Fibroblast of the aortic adventitia (primary cell): ENCODE results near the gene AFF3. TPM values are rescaled to one million over a fixed set of nuclear protein-coding genes. Genes with fewer than 3 reads are reported as not detected.

Source experiments
- DNase-seq: peaks from one replicate; pipeline ENCODE4 v3.0.0-alpha.2; 2010; ENCODE audit warnings: low read depth
- H3K4me3 ChIP-seq: 2 replicates; pipeline ENCODE4 v1.5.1; 2011; ENCODE audit warnings: low read depth, mild to moderate bottlenecking, control low read depth, low read length, moderate library complexity
- total RNA-seq: library from RNA; depleted of rRNA; stranded (reverse); fragments of >200 nt; gene quantifications from 2 replicates; pipeline ENCODE4 v1.2.3, GENCODE V29; 2012; ENCODE audit warnings: low replicate concordance
- TF ChIP-seq, protein P1 (sequence below): IDR thresholded peaks from 2 replicates; pipeline ENCODE4 v1.5.1; 2011; ENCODE audit warnings: mild to moderate bottlenecking, low read length, control low read depth, inconsistent platforms; ENCODE audit not compliant: insufficient read depth

Gene AFF3
- total RNA-seq, 1 donor: 4.2 TPM

DNA sequence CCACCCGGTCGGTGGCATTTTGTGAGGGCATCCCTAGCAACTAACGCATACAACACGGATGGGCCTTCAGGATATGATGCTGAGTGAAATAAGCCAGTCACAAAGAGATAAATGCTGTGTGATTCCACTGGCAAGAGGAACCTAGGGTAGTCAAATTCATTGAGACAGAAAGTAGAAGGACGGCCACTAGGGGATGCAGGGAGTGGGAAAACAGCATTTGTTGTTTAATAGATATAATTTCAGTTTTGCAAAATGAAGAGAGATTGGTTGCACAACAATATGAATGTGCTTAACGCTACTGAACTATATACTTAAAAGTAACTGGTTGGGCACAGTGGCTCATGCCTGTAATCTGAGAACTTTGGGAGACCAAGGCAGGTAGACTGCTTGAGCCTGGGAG lies 112.9 kb downstream of the AFF3 start:
- no peak for DNase-seq
- H3K4me3 ChIP-seq: no peak overlapping the region
- TF ChIP-seq, protein P1, sequence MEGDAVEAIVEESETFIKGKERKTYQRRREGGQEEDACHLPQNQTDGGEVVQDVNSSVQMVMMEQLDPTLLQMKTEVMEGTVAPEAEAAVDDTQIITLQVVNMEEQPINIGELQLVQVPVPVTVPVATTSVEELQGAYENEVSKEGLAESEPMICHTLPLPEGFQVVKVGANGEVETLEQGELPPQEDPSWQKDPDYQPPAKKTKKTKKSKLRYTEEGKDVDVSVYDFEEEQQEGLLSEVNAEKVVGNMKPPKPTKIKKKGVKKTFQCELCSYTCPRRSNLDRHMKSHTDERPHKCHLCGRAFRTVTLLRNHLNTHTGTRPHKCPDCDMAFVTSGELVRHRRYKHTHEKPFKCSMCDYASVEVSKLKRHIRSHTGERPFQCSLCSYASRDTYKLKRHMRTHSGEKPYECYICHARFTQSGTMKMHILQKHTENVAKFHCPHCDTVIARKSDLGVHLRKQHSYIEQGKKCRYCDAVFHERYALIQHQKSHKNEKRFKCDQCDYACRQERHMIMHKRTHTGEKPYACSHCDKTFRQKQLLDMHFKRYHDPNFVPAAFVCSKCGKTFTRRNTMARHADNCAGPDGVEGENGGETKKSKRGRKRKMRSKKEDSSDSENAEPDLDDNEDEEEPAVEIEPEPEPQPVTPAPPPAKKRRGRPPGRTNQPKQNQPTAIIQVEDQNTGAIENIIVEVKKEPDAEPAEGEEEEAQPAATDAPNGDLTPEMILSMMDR: peak; percentile 15

DNA sequence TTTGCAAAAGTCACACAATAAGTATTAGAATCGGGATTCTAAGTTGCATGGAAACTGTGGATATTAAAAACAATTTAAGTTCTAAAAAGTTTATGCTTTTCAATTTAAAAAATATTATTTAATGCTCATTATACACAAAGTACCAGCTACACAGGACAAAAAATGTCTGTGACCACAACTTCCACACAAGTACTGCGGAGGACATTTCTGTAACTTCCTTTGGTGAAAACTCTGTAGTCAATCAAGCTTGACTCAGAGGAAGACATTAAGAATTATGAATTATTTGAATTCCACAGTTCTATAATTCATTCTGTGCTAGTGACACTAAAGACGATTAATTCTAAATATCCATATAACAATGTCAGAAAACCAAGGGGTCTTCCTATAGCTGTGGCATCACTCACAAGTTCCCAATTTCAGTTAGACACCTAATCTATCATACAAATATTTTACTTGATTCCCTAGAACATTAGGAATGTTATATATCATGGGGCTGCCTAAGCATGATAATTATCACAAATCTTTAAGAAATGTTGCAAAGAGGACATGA lies 120.5 kb downstream of the AFF3 start:
- TF ChIP-seq, protein P1: no peak
- DNase-seq: no peak
- no peak overlapping the region for H3K4me3 ChIP-seq

DNA sequence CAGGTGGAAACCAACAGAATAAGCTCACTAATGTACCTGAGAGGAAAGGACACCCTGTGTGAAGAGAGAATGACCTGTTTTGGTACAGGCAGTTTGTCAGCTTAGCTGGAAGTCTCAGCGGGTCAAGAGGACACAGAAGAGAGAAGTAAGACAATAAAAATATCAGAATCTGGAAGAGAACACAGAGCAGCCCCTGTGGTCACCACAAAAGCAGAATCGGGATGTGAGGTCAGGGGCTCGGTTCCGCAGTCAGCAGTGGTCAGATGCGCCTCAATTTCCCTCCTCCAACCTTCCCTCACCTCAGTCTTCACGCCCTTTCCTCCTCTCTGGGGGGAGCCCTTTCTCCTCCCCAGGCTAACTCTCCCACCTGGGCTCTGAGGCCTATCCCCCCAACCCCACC lies 122.9 kb downstream of the AFF3 start:
- H3K4me3 ChIP-seq: no peak overlapping the region
- DNase-seq: no peak
- TF ChIP-seq, protein P1: no peak

DNA sequence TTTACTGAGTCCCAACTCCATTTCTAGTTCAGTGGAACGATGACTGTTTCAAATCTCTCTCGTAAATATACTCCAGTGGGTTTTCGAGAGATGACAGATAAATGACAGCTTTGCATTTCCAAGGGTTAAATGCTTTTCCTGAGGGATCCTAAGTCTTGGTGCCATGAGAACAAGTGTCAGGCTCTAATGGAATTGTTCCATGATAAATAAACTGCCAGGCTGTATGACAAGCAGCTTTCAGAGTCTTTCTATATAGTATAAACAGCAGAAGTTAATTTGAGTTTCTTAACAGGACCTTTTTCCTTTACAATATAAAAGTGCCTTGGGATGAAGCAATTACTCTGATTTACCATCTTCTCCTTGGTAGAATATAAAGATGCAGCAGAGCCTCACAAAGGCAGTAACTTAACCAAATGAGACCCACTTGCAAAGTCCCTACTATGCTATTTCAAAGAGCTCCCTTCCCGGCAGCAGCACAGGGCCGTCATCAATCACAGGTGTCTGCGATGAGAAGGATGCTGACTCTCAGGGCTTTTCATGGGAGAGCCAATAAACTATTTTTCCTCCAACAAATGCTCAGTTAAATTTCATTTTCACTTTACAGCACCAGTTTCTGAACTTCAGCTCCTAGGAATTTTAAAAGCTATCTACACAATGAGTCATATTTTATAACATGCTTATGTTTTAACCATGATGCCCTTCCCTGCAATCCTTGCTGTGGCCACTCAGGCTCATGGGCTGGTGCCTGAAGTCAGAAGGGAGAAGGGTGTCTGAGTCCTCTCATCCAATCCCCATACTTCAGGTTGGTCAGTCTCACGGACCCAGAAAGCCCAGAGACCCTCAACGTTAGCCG lies 123.8 kb downstream of the AFF3 start:
- DNase-seq: peak; percentile 51
- H3K4me3 ChIP-seq: no peak overlapping the region
- TF ChIP-seq, protein P1: peak; percentile 14

DNA sequence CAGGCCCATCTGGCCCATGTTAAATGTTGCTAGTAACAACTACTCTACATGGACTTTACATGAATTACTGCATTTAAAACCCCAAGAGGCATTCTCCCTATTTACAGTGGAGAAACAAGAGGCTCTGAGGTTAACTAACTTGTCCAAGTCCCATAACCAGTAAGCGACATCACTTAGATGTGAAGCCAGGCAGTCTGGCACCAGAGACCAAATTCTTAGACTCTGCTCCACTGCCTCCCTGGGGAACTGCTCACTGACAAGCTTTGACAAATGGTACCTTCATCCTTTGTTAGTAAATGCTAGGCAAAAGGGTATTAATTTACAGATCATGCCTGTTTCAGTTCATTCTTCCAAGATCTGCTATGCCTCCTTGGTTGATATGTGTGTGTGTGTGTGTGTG lies 124.8 kb downstream of the AFF3 start:
- DNase-seq: peak; percentile 81
- TF ChIP-seq, protein P1: no peak

DNA sequence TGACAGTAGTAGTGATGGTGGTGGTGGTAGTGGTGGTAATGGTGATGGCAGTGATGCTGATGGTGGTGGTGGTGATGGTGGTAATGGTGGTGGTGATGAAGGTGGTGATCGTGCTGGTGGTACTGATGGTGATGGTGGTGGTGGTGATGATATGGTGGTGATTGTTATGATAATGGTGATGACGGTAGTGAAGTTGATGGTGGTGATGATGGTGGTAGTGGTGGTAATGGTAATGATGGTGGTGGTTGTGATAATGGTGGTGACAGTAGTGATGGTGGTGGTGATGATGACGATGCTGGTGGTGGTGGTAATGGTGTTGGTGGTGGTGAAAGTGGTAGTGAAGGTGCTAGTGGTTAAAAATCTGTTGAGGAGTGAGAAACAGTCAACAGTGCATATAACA lies 125.6 kb downstream of the AFF3 start:
- no peak overlapping the region for H3K4me3 ChIP-seq
- TF ChIP-seq, protein P1: no peak
- no peak for DNase-seq

More for the DNA sequence above, 124.8 kb downstream of the AFF3 start:
- H3K4me3 ChIP-seq: no peak overlapping the region

DNA sequence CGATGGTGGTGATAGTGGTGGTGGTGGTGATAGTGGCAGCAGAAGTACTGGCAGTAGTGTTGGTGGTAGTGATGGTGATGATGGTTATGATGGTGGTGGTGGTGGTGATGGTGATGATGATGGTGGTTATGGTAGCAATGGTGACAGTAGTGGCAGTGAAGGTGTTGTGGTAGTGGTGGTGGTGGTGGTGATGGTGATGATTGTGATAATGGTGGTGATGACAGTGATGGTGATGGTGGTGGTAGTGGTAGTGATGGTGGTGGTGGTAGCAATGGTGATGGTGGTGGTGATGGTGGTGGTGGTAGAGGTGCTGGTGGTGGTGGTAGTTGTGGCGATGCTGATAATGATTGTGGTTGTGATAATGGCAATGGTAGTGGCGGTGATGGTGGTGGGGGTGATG lies 126.5 kb downstream of the AFF3 start:
- no peak overlapping the region for H3K4me3 ChIP-seq
- no peak for DNase-seq
- TF ChIP-seq, protein P1: no peak
